Measurements from ENCODE around the gene LRRC32.

Gene LRRC32

DNA sequence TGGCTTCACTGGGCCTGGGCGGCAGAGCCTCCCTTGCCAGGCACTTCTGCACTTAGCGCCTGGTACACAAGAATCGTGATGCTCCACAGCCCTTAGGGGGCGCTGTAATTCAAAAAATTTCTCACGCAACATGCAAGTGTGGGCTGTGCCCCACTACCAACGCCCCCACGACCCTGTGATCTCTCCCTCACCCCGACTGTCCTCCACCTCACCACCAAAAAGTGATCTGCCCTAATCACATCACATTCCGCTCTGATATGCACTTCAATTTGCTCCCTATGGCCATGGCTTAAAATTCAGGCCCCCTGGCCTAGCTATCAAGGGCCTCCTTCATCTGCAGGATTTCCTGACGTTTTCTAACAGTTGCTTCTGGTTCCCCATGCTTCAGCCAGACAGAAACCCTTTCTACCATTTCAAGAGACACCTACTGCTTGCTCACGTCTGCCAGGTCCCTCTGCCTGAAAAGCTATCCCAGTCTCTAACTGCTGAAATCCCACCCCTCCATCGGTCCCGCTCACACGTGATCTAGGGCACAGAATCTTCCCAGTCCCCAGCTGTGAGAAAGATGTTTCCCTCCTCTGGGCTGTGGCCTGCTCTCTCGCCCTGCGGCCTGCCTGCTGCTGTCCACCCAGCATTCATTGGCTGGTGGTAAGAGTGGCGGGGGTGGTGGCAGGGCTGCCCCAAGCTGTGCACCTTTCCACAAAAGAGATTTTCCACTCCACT, 27.9 kb upstream of the LRRC32 start:
- DNase-seq: no peak

DNA sequence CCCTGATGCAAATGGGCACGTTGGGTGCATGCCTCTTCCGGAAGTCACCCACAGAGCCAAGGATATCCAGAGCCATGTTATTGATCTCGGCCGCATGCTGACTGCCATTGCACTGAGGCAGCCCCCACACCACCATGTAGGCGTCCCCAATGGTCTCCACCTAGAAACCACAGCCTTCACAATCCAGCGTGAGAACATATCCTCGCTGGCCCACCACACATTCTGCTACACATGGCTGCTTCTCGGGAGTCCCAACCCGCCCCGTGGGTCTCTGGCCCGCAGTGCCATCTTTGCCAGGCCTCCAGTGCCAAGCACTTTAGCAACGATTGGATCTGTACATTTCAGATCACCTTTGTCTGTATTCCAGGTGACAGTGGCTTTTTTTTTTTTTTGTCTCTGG, 26.2 kb upstream of the LRRC32 start:
- DNase-seq: no peak

DNA sequence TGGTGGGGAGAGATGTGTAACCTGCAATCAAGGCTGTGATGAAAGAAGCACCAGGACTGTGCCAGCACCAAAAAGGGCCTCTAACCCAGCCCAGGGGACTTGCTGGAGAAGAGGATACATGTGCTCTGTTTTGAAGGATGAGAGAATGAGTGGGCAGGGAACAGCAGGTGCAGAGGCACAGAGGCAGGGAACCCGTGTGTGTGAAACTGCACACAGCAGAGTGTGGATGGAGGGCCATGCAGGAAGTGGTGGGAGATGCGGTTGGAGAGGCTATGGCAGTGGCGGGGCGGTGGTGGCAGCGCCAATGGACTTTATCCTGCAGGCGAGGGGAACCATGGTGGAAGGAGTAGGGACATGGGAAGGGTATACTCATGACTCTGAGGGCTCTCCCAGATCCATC, 25.2 kb upstream of the LRRC32 start:
- DNase-seq: no peak

DNA sequence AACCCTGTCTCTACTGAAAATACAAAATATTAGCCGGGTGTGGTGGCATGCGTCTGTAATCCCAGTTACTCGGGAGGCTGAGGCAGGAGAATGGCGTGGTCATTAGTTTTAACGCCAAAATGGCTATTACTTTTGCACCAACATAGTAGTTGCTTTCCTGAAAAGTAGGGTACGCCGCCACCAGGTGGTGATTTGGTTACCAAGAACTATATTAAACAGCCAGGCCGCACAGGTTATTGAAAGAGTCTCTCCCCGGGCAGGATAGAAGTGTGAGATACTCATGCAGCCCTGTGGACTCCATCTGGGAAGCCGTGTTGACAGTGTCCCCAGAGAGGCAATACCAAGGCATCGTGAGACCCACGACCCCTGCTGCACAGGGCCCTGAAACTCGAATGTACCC, 24.6 kb upstream of the LRRC32 start:
- DNase-seq: no peak

DNA sequence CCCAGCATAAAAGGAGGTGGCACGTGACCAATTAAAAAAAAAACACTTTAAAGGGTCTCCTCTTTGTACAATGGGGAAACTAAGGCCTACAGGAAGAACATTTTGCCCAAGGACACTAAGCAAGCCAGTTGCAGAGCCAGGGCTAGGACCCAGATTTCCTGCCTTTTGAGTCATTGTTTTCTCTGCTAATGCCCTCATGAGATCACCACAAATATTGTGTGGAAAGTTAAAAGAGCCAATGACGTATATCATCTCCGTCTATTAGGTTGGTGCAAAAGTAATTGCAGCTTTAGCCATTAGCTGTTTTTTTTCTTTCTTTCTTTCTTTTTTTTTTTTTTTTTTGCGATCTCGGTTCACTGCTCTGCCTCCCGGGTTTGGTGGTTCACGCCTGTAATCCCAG, 24.1 kb upstream of the LRRC32 start:
- no peak for DNase-seq

DNA sequence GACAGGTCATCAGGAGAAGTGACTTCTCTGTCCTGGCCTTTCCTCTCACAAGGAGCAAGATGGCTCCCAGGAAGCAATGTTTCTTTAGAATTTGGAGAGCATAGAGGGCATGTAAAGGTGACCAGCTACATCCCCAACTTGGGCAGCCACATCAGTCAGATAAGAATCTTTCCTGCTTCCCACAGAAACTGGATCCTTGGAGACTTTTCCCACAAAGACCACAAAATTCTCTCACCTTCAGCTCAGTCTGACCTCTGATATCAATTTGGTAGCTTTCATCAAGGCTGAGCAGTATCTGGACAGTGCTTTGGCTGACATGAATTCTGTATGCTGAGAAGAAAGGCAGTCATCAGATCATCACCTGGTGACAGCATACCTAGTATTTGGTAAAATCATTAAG, 23.3 kb upstream of the LRRC32 start:
- no peak for DNase-seq

DNA sequence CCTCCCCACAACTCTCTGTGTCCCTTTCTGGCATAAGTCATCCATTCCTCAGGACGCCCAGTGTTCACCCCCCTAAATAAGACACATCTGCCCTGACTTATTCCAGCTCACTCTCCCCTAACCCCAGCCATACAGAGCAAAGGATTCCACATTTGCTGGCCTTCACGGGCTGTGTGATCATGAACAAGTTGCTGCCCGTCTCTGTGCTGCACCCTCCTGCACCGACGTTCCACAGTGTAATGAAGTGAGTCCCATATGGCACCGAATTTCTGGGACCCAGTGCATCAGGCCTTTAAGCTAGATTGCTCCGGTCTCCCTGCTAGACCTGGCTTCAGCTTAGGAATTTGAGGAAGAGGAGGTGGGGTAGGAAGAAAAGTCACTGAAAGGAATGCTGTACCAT, 22.4 kb upstream of the LRRC32 start:
- DNase-seq: no peak

DNA sequence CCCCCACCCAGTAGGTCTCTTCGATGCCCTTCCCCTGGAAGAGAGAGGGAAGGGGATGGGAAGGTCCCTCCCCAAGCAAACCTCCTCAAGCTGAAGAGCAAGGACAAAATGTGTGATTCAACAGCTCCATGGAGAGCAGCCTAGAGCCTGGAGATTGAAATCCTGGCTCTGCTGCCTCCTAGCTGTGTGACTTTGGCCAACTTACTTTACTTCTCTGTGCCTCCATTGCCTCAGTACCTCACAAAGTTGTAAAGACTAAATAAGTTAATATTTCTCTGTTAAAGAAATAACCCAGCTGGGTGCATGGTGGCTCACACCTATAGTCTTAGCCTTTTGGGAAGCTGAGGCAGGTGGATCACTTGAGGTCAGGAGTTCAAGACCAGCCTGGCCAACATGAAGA, 21.1 kb upstream of the LRRC32 start:
- DNase-seq: no peak

DNA sequence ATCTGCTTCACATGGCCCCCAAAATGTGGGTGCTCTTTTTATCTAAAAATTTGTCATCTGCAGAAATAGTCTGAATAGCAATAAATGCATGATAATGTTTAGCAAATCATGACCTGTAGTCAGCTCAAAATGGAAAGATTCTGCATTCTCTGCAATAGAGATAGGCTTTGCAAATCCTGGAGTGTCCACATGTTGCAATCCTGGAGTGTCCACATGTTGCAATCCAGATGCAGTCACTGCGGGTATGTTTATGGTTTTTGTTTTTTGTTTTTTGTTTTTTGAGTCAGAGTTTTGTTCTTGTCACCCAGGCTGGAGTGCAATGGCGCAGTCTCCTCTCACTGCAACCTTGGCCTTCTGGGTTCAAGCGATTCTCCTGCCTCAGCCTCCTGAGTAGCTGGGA, 20.2 kb upstream of the LRRC32 start:
- DNase-seq: no peak

DNA sequence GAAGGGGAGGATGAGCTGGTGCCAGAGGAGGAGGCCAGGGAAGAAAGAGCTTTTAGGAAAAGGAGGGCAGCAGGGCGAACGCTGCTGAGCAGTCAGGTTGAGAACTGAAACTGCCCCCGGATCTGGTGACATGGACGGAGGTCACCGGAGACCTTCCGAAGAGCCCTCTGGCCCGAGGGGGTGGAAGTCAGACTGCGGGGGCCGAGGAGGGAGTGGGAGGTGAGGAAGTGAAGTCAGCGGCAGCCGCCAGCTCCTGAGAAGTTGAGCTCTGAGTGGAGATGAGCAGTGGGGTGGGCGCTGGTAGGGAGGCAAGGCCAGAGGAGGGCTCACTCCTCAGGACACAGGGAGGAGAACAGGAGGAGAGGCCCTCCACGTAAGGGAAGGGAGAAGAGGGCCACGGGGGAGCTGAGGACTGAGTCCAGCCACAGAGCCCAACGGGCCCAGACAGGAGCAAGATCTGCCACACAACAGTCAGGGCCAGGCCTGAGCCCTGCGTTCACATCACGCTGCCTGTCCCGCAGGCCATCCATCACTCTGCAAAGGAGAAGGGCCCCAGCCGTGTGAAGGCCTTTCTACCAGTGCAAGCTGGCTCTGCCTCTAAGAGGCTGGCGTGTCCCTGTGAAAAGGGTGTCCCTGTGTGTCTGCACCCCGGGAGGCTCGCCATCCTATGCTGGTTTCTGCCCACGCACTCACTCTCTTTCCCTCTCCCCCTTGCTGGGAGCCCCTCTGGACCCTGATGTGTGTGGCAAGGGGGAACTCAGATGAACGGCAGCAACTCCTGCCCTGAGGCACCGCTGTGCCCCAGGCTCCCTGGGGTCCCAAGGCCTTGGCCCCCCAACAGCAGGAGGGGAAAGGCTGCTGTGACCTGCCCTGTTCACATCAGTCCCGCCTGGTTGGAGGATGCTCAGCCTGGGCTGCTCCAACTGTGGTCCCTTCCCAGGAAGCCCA, 19.0 kb upstream of the LRRC32 start:
- no peak for DNase-seq

DNA sequence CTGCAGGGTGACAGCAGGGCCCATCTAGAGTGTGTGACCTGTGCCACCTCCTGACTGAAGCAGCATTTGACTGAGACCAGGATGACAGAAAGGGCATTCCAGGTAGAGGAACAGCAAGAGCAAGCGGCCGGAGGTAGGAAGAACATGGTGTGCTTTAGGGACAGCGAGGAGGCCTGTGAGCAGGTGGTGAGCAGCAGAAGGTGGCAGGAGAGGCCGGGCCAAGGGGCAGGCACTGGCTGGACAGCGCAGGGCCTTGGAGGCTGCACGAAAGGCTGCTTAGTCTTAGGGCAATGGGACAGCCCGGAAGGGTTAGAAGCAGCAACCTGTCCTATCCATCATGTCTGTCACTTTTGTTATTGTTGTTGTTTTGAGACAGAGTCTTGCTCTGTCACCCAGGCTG, 17.6 kb upstream of the LRRC32 start:
- DNase-seq: no peak

DNA sequence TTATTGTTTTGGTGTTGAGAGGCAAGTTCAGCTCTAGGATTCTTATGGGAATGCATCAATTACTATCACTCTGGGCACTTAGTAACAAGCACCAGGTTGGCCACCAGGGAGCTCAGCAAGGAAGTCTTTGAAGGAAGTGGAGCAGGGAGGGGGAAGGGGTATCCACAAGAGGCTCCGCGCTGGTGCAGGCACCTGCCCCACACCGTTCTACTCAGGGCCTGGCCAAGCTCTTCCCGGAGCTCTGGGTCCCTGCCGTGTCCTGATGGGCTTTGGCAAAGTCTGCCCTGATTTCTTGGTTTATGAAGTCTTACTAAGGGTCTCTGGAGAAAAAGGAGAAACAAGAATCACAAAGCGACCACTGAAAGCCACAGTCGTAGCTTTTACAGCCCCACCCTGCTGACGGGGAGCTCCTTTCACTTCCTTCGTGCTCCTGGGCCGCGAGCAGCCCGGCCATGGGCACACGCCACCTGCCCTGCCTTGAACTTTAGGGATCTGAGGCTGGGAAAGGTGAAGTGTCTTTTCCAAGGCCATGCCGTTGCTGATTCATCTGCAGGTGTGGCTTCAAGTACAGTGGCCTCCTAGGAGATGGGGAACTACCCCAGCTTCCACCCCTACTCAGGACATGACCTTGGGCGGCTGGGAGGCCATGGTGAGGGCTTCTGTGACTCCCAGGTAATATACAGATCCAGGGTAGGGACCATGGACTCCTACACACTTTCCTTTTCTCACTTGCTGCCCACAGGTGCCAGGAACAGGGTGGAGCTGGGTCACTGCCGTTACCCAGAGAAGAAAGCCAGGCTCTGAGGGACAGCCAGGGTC, 15.9 kb upstream of the LRRC32 start:
- DNase-seq: no peak

DNA sequence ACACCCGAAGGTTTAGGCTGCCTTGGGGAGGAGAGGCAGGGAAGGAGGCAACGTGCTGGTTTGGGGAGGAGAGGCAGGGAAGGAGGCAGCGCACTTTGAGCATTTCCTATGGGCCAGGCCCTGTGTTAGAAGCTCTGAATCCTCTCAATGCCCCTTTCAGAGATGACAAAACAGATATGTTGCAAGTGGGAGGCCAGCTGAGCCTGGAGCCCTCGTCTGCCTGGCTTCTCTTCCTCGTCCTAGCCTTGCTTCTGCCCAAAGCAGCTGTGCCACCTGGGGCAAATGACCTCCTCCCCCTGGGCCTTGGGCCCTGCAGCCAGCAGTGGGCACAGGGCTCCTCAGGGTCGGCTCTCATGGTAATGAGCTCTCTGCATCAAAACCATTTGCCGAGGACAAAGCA, 15.3 kb upstream of the LRRC32 start:
- DNase-seq: no peak

DNA sequence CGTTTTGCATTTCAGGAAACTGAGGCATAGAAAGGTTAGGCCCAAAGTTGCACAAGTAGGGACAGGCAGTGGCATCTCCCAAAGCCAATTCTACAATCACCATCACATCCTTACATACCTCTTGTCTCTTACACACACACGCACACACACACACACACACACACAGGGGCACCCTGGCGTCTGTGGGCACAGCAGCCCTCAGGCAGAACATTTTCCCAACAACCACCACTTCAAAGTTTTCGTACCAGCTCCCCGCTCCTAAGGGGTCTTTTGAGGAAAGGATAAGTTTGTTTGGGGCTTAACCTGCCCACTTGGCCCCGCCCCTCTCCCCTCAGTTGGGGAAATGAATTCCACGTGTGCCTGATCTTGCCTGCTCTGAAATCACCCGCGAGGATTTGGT, 14.7 kb upstream of the LRRC32 start:
- no peak for DNase-seq

DNA sequence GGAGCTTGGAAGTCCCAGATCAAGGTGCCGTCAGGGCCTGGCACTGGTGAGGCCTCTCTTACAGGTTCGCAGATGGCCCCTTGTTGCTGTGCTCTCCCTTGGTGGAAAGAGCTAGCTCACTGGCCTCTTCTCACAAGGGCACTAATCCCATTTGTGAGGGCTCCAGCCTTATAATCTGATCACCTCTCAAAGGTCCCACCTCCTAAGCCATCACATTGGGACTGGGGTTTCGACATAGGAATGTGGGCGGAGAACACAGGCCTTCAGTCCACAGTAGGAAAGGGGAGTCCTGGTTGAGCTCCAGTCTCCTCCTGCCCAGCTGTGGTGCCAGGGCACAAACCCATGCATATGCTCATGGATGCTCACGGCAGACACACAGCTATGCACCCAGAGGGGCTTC, 14.0 kb upstream of the LRRC32 start:
- DNase-seq: no peak

DNA sequence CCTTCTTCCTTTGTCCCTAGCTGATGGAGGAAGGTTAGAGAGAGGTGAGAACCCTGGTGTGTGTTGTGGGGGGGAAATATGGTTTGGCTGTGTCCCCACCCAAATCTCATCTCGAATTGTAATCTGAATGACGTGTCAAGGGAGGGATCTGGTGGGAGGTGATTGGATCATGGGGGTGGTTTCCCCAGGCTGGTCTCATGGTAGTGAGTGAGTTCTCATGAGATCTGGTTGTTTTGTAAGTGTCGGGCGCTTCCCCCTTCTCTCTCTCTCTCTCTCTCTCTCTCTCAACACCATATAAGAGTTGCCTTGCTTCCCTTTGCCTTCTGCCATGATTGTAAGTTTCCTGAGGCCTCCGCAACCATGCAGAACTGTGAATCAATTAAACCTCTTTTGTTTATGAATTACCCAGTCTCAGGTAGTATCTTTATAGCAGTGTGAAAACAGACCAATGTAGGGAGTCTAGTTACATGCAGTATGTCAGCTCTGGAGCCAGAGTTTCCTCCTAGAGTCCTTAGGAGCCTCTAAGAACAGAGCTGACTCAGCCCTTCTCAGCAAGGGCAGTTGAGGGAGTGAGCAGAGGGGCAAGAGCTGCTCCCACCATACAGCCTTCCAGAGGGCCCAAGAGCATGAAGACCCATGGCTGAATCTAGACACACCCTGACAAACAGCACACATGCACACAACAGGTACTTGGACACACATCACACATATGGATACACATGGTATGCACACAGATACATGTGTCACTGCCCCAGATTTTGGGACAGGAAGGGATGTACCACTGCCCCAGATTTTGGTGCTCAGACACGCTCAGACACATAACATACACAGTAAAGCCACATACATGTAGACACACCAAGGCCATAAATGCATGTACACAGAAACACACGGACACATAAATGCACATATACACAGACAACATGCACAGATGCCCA, 12.9 kb upstream of the LRRC32 start:
- no peak for DNase-seq

DNA sequence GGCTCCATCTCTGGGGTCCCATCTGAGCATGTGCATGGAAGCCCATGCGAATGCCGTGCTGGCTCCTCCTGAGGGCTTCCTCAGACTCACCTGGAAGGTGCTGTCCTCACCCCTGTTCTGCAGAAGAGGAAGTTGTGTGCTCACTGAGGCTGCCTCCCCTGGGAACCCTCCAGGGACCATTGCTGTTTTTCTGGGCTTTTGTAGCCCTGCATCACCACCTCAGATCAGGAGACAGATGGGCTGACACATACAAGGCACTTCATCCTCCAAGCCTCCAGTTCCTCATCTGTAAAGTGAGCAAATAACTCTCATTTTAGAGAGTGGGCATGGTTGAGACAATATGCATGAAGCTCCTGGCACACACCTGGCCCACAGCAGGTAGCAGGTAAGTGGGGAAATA, 12.1 kb upstream of the LRRC32 start:
- DNase-seq: no peak

DNA sequence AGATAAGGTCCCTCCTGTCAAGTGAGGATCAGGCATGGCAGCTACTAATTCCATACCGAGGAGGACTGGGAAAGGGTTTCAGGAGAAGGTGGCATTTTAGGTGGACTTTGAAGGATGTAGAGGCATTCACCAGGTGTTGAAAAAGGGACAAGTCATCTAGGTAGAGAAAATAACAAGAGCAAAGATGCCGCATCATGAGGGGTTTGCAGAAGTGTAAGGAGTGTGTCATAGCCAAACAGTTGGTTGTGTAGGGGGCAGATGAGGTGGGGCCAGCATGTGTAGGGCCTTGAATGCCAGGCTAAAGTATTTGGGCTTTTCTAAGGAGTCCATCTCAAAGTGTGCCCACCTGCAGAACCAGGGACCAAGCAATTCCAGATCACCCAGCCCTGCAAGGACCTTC, 11.6 kb upstream of the LRRC32 start:
- DNase-seq: no peak

DNA sequence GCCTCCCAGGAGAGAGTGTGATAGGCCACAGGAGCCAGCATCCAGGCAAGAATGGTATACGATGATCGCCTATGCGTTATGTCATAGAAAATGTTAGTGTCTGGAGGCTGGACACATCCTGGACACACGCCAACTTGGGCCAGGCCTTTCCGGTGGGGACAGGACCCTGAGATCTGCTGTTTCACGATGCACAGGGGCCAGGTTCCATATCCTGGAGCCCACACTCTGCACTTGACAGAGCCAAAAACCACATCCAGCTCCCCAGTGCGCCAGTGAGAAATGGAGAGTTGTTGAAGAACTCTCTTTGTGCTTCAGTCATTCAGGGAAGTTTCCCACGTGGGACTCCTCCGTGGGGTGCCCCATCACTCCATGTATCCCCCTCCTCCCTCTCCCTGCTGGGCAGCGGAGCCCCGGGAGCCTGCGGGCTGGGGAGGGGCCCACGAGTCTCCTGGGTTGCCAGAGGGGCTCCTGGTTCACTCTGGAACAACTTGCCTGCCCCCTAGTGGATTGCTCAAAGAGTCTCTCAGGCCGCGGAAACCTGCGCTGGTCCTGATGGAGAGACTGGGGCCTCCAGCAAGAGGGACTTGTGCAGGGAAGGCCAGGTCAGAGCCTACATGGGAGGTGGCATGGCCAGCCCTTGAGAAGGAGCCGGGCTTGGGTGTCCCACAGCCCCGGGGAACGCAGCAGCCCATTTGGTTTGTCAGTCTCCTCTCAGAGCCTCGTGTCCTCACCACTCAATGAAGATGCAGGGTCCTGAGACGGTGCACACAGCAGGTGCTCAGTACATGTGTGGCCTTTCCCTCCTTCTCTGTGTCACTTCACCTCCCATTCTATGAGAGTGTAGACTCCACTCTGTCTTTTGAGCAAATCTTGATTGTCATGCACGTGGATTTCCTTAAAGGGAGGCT, 10.2 kb upstream of the LRRC32 start:
- DNase-seq: peak; percentile 33 to 34

DNA sequence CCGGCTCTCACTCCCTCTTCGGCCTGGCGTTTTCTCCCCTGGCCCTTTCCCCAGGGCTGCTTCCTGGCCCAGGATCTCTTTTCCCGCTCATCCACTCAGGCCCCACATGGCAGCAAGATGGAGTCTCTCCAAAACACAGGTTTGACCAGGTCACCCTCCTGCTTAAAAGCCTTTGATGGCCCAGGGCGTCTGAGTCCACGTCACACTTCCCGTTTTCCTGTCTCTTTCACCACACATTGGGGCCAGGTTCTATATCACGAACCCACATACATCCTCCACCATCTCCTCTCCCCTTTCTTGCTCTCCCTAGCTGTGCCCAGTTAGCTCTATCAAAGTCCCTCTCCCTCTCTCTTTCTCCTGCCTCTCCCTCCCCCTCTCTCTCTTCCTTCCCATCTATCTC, 7.8 kb upstream of the LRRC32 start:
- no peak for DNase-seq

DNA sequence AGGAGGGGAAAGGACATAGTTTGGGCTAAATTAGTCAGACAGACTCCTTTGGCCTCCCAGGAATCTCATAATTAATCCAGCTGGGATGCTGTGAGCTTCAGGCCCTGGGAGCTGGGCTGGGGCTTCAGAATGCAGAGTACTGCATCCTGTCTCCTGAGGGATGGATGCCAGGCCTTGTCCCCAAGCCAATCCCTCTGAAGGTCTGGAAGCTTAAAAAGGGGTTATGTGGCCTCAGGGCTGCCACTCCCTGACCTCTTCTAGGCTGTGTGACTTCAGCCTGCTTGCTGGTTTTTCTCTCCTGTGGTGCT, 6.9 kb upstream of the LRRC32 start:
- no peak for DNase-seq
